PC-3 (cell line): ENCODE results near the gene ZIM2. TPM values are rescaled to one million over a fixed set of nuclear protein-coding genes. Genes with fewer than 3 reads are reported as not detected.

Experiments
- ATAC-seq: fragments of 200-7000 bp; cut with Tn5 transposase; 2 replicates; pipeline ENCODE4 v1.9.1; 2020; ENCODE audit warnings: mild to moderate bottlenecking, moderate library complexity
- BruUV-seq: library from RNA; stranded (reverse); fragments of 400-500 nt; replicated peaks from 2 replicates; lab custom pipeline; 2021; lab: Mats Ljungman, UMichigan
- CTCF ChIA-PET: fragments of 300-600 bp; sonication (Branson Sonifier 250); formaldehyde crosslinking; loops from one replicate; lab custom pipeline; 2022; ENCODE audit warnings: antibody characterized with exemption; lab: Charles Lee
- POLR2A ChIA-PET: fragments of 300-600 bp; sonication (Branson Sonifier 250); formaldehyde crosslinking; loops from one replicate; lab custom pipeline; 2022; ENCODE audit warnings: antibody characterized with exemption; ENCODE audit not compliant: unreplicated experiment; lab: Charles Lee
- DNase-seq: peaks from one replicate; pipeline ENCODE4 v3.0.0-alpha.2; 2015
- H2AFZ ChIP-seq: fragments of 300-600 bp; sonication (generic); 2 replicates; pipeline ENCODE4 v1.6.0; 2016; ENCODE audit warnings: antibody characterized with exemption, low read length
- H3F3A ChIP-seq: fragments of 300-600 bp; sonication (generic); one replicate; pipeline ENCODE4 v1.6.0; 2017; ENCODE audit warnings: antibody characterized with exemption, low read length, control low read depth, mild to moderate bottlenecking; ENCODE audit not compliant: unreplicated experiment
- H3K27ac ChIP-seq: fragments of 300-600 bp; sonication (generic); 2 replicates; pipeline ENCODE4 v1.5.1; 2016; ENCODE audit warnings: mild to moderate bottlenecking, low read length
- H3K27me3 ChIP-seq: fragments of 300-600 bp; sonication (generic); 2 replicates; pipeline ENCODE4 v1.6.1; 2016; ENCODE audit warnings: low read length, mixed read lengths
- H3K36me3 ChIP-seq: fragments of 300-600 bp; sonication (generic); 2 replicates; pipeline ENCODE4 v1.6.1; 2016; ENCODE audit warnings: low read depth, mixed run types, low read length, mixed read lengths
- H3K4me1 ChIP-seq: fragments of 300-600 bp; sonication (generic); 2 replicates; pipeline ENCODE4 v1.5.1; 2016; ENCODE audit warnings: low read length; ENCODE audit not compliant: insufficient read depth
- H3K4me2 ChIP-seq: fragments of 300-600 bp; sonication (generic); 2 replicates; pipeline ENCODE4 v1.6.0; 2016; ENCODE audit warnings: low read length
- H3K4me3 ChIP-seq: fragments of 300-600 bp; sonication (generic); 2 replicates; pipeline ENCODE4 v1.5.1; 2016; ENCODE audit warnings: mild to moderate bottlenecking, low read length, mixed read lengths
- H3K79me2 ChIP-seq: fragments of 300-600 bp; sonication (generic); 2 replicates; pipeline ENCODE4 v1.6.1; 2017; ENCODE audit warnings: low read length, mixed read lengths
- H3K9ac ChIP-seq: fragments of 300-600 bp; sonication (generic); 2 replicates; pipeline ENCODE4 v1.6.0; 2016; ENCODE audit warnings: mild to moderate bottlenecking, low read length
- H3K9me2 ChIP-seq: fragments of 300-600 bp; sonication (generic); replicated peaks from 2 replicates; pipeline ENCODE4 v1.6.1; 2016; ENCODE audit warnings: mixed run types, low read length, mixed read lengths
- H3K9me3 ChIP-seq: fragments of 300-600 bp; sonication (generic); 2 replicates; pipeline ENCODE4 v1.6.1; 2016; ENCODE audit warnings: low read length, mixed read lengths
- H4K20me1 ChIP-seq: fragments of 300-600 bp; sonication (generic); 2 replicates; pipeline ENCODE4 v1.6.1; 2016; ENCODE audit warnings: low read length, mixed read lengths
- EZH2 ChIP-seq: fragments of 300-600 bp; sonication (generic); IDR thresholded peaks from one replicate; pipeline ENCODE4 v1.6.1; 2017; ENCODE audit warnings: antibody characterized with exemption, mild to moderate bottlenecking, low read length; ENCODE audit not compliant: unreplicated experiment
- EZH2phosphoT487 ChIP-seq: fragments of 300-600 bp; sonication (generic); IDR thresholded peaks from 2 replicates; pipeline ENCODE4 v1.6.1; 2018; ENCODE audit warnings: mild to moderate bottlenecking, antibody characterized with exemption, low read length, borderline replicate concordance
- intact Hi-C: fragments of 100-400 bp; cut with micrococcal nuclease; formaldehyde crosslinking; loops from 2 replicates; pipeline ENCODE4 v1.9.0; 2023
- total RNA-seq: library from RNA; depleted of rRNA; stranded (reverse); fragments of >200 nt; gene quantifications from 2 replicates; pipeline ENCODE4 v1.2.3, GENCODE V29; 2014
- TF ChIP-seq, protein P1 (sequence below): fragments of 300-600 bp; sonication (generic); conservative IDR thresholded peaks from 2 replicates; pipeline ENCODE4 v1.5.1; 2017; ENCODE audit warnings: antibody characterized with exemption, low read depth, mild to moderate bottlenecking, low read length

The ZIM2 gene
- total RNA-seq, 1 experiment from 2014 or later, result not detected

DNA sequence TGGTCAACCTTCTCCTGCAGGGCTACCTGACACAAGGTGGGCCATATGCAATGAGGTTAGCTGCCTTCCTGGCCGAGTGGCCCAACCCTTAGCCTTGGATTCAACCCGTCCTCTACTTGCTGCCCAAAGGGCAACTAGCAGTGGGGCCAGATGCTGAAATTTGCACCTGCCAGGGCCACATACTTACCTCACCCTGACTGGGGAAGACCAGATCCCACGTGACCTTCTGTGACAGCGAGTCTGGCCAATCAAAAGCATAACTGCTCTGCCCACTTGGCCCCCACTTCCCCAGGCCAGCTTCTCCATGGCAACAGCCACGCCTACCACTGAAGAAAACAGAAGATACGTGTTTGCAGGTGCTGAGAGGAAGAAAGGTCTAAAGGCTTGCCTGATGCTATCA is 10.9 kb downstream of the ZIM2 start:
- ATAC-seq (no peak), DNase-seq (no peak)
- intact Hi-C loops, result no loop called here
- no peak overlapping the region for H3K9ac ChIP-seq
- TF ChIP-seq EZH2phosphoT487 (no peak), EZH2 (no peak)
- TF ChIP-seq, protein P1, sequence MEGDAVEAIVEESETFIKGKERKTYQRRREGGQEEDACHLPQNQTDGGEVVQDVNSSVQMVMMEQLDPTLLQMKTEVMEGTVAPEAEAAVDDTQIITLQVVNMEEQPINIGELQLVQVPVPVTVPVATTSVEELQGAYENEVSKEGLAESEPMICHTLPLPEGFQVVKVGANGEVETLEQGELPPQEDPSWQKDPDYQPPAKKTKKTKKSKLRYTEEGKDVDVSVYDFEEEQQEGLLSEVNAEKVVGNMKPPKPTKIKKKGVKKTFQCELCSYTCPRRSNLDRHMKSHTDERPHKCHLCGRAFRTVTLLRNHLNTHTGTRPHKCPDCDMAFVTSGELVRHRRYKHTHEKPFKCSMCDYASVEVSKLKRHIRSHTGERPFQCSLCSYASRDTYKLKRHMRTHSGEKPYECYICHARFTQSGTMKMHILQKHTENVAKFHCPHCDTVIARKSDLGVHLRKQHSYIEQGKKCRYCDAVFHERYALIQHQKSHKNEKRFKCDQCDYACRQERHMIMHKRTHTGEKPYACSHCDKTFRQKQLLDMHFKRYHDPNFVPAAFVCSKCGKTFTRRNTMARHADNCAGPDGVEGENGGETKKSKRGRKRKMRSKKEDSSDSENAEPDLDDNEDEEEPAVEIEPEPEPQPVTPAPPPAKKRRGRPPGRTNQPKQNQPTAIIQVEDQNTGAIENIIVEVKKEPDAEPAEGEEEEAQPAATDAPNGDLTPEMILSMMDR, result no peak
- H3K9me2 ChIP-seq, result no peaks in the 10 kb centered on the region
- H3K4me3 ChIP-seq, result no peak overlapping the region
- H3K27me3 ChIP-seq, result no peaks in the 10 kb centered on the region
- no TSS peak for BruUV-seq
- no peaks in the 10 kb centered on the region for H4K20me1 ChIP-seq
- H3K36me3 ChIP-seq, result no peaks in the 10 kb centered on the region
- H2AFZ ChIP-seq, result no peak overlapping the region
- ChIA-PET POLR2A (interaction anchor here (0.6 kb wide), 1 partner anchor 525 kb away, joined by 5 read pairs; no protein-coding TSS in a partner anchor), CTCF (no interaction called here)
- H3K4me2 ChIP-seq, result no peak overlapping the region
- H3K9me3 ChIP-seq, result peaks cover 37% of the 10 kb centered on the region; the same call in 1 of the 2 replicates
- H3K4me1 ChIP-seq, result no peaks in the 10 kb centered on the region
- H3K79me2 ChIP-seq, result no peaks in the 10 kb centered on the region
- H3F3A ChIP-seq, result no peaks in the 10 kb centered on the region
- H3K27ac ChIP-seq, result no peak overlapping the region

DNA sequence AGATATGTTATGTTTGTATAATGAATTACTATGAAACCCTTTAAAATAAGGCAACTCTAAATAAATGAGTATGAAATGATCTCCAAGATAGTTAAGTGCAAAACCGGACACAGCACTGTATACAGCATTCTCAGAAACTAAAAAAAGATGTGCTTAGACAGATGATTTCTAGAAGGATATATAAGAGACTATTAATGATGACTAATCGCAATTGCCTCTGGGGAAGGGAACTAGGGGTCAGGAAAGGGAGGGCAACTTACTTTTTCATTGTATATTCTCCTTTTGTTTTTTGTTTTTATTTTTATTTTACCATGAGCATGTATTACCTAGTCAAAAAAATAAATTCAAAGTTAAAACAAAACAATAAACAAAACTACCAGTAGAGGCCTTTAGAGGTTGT is 12.8 kb downstream of the ZIM2 start:
- CTCF ChIA-PET, result no interaction called here

DNA sequence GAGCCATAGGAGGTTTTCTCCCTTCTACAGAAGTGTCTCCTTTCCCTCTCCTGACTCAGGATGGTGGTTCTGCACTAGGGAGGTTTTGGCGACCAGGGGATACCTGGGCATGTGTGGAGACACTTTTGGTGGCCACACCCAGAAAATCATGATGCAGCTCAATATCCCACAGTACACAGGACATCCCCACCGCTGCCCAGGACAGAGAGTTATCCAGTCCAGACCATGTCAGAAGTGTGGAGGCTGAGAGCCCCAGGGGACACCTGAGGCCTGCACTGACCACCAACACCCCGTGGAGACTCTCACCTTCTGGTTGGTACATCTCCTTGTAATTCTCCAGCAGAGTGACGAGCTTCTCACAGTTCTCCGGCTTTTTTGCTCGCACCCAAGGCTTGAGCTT is 16.6 kb downstream of the ZIM2 start:
- Histone ChIP-seq H3K79me2 (no peaks in the 10 kb centered on the region), H3K4me1 (no peaks in the 10 kb centered on the region), H3K27me3 (no peaks in the 10 kb centered on the region), H3K9me3 (peaks cover 40% of the 10 kb centered on the region), H3K4me3 (no peak overlapping the region), H3K36me3 (no peaks in the 10 kb centered on the region), H3K9me2 (no peaks in the 10 kb centered on the region), H4K20me1 (no peaks in the 10 kb centered on the region), H3K9ac (no peak overlapping the region), H3K4me2 (no peak overlapping the region), H2AFZ (no peak overlapping the region), H3K27ac (no peak overlapping the region), H3F3A (no peaks in the 10 kb centered on the region)
- no peak for TF ChIP-seq EZH2phosphoT487
- TF ChIP-seq EZH2, result no peak
- TF ChIP-seq, protein P1, result no peak
- ATAC-seq (no peak), DNase-seq (no peak)
- CTCF ChIA-PET, result no interaction called here
- no TSS peak for BruUV-seq
- POLR2A ChIA-PET, result no interaction called here
- intact Hi-C loops, result no loop called here

More for the DNA sequence above, 12.8 kb downstream of the ZIM2 start:
- Histone ChIP-seq H3K9me2 (no peaks in the 10 kb centered on the region), H3F3A (no peaks in the 10 kb centered on the region), H3K79me2 (no peaks in the 10 kb centered on the region), H3K9me3 (peaks cover 35% of the 10 kb centered on the region; the same call in 1 of the 2 replicates), H3K27me3 (no peaks in the 10 kb centered on the region), H3K4me2 (no peak overlapping the region), H3K4me1 (no peaks in the 10 kb centered on the region), H3K4me3 (no peak overlapping the region), H3K9ac (no peak overlapping the region), H2AFZ (no peak overlapping the region), H4K20me1 (no peaks in the 10 kb centered on the region), H3K27ac (no peak overlapping the region), H3K36me3 (no peaks in the 10 kb centered on the region)
- no peak for TF ChIP-seq EZH2
- TF ChIP-seq, protein P1, result no peak
- no peak for TF ChIP-seq EZH2phosphoT487
- no peak for ATAC-seq
- BruUV-seq, result no TSS peak
- DNase-seq, result no peak
- POLR2A ChIA-PET, result no interaction called here
- intact Hi-C loops, result no loop called here
